Skeletal muscle tissue (tissue), 4 donors: ENCODE results near the gene SMAP2. TPM values are rescaled to one million over a fixed set of nuclear protein-coding genes. Genes with fewer than 3 reads are reported as not detected.

Source experiments
- H3K27ac ChIP-seq: one replicate; pipeline ENCODE4 v1.7.0; 2013; ENCODE audit warnings: mild to moderate bottlenecking, low read depth, low read length, inconsistent platforms
- H3K27me3 ChIP-seq, 3 donors: one replicate each; pipeline ENCODE4 v1.7.0; 2013; ENCODE audit warnings: low read length in 3 of 3; ENCODE audit not compliant: control insufficient read depth in 3 of 3, insufficient read depth in 3 of 3
- H3K36me3 ChIP-seq, 3 donors: one replicate each; pipeline ENCODE4 v1.7.0; 2013; ENCODE audit warnings: low read length in 3 of 3; ENCODE audit not compliant: control insufficient read depth in 3 of 3, insufficient read depth in 3 of 3
- H3K4me1 ChIP-seq, 3 donors: one replicate each; pipeline ENCODE4 v1.7.0; 2013; ENCODE audit warnings: low read length in 3 of 3, mild to moderate bottlenecking in 3 of 3; ENCODE audit not compliant: control insufficient read depth in 3 of 3, insufficient read depth in 3 of 3
- H3K4me3 ChIP-seq, 3 donors: one replicate each; pipeline ENCODE4 v1.7.0; 2013; ENCODE audit warnings: low read length in 3 of 3
- H3K9ac ChIP-seq, 3 donors: one replicate each; pipeline ENCODE4 v1.7.0; 2013; ENCODE audit warnings: low read length in 3 of 3, mild to moderate bottlenecking in 3 of 3, moderate library complexity in 2 of 3, low read depth in 1 of 3
- H3K9me3 ChIP-seq, 3 donors: one replicate each; pipeline ENCODE4 v1.7.0; 2013; ENCODE audit warnings: low read length in 3 of 3; ENCODE audit not compliant: control insufficient read depth in 3 of 3
- total RNA-seq: library from RNA; depleted of rRNA; stranded (reverse); fragments of >200 nt; gene quantifications from one replicate; pipeline ENCODE4 v1.2.3, GENCODE V29; 2014
- donor health status: Osteomylitis.

SMAP2 gene
- total RNA-seq, 1 donor from 2014 or later: 9.9 TPM

DNA sequence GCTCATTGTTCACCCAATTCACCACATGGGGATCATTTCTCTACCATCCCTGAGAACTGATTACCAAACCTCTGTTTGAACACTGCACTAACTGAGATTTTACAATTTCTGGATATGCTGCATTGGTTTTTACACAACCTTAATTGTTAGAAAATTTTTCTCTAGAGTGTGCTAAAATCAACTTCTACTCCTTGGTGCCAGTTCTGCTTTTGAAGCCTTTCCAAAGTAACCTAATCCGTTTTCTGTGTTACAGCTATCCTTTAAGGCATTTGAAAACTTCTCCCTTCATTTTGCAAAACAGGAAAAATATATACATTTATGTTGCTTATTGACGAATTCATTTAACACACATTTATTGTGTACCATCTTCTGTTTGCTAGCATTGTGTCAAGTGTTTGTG, 23.7 kb downstream of the SMAP2 start:
- peaks cover 7 to 9% (median 8%) of the 10 kb centered on the region in 3 donors for H3K4me1 ChIP-seq
- no peak overlapping the region for H3K4me3 ChIP-seq

DNA sequence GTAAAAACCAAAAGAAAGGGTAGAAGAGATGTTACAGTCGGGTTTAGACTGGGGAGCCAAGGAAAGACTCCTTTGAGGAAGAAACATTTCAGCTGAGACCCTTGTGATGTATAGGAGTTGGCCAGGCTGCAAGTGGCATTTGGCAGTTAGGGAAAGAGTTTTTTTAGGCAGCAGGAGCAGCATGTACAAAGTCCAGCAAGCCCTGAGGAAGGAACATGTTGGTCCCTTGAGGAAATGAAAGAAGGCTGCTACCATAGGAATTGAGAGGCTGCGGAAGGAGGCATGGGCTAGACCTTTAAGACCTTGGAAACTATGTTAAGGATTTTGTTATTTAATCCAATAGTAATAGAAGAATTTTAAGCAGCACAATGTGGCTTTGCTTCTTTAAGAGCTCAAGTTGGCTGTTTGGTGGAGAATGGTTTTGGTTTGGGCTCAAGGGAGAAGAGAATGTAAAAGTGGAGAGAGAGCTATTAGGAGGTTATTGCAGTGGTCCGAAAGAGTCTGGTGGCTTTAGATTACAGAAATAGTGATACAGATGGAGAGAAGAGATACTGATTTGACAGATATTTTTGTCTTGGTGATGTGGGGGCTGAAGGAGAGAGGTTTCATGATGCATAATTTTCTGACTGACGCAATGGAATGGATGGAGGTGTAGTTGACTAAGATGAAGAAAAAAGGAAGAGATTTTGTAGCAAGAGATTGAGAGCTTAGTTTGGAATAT, 26.6 kb downstream of the SMAP2 start:
- Histone ChIP-seq H3K36me3 (no peaks in the 10 kb centered on the region), H3K4me1 (peaks cover 5% of the 10 kb centered on the region in 3 donors), H3K27ac (no peak overlapping the region), H3K9ac (no peak overlapping the region), H3K9me3 (no peaks in the 10 kb centered on the region), H3K4me3 (no peak overlapping the region), H3K27me3 (no peaks in the 10 kb centered on the region)

More for the DNA sequence above, 23.7 kb downstream of the SMAP2 start:
- no peaks in the 10 kb centered on the region for H3K36me3 ChIP-seq
- H3K9ac ChIP-seq: no peak overlapping the region
- no peaks in the 10 kb centered on the region for H3K27me3 ChIP-seq
- no peak overlapping the region for H3K27ac ChIP-seq
- no peaks in the 10 kb centered on the region for H3K9me3 ChIP-seq

DNA sequence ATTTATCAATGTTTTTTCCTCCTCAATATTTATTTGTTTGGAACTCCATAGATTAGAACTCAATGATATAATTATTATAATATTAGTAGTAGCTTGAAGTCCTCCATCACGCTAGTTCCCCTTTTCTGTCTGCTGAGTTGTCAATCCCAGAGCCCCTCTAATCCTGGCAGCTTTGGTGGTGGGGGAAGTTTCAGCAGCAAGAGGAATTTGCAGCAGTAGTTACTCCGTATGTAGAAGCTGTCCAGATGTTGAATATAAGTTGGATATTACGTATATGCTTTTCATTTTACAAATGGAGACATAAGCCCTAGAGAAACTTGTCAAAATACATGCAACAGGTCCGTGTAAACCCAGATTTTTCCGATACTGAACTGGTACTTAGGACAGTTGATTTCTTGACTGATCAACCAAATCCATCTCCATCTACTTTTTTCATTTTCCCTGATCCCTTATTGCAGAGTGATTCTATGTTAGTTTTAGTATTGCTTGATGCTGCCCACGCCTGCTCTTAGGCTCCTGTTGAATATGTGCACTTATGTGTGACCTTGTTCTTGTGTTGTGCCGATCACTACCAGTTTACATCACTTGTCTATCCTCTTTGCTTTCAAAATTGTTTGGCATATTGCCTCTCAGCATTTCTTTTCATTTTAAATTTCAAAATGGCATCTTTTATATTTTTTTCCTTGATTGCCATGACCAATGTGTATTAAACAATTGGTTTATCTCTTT, 28.1 kb downstream of the SMAP2 start:
- Histone ChIP-seq H3K9me3 (no peaks in the 10 kb centered on the region), H3K27ac (no peak overlapping the region), H3K27me3 (no peaks in the 10 kb centered on the region), H3K9ac (no peak overlapping the region), H3K4me1 (peaks cover 5% of the 10 kb centered on the region in 3 donors), H3K4me3 (no peak overlapping the region), H3K36me3 (no peaks in the 10 kb centered on the region)

- Histone ChIP-seq H3K36me3 (peaks cover 0 to 6% (median 6%) of the 10 kb centered on the region in 3 donors), H3K4me3 (peak overlapping the region in 1 of 3 donors; percentile 38), H3K9ac (no peak overlapping the region), H3K4me1 (peaks cover 4 to 5% (median 5%) of the 10 kb centered on the region in 3 donors), H3K27ac (no peak overlapping the region), H3K9me3 (no peaks in the 10 kb centered on the region), H3K27me3 (no peaks in the 10 kb centered on the region)
Measured at GRCh38 chr1:40404670-40405462, 31.3 kb downstream of the SMAP2 start.

DNA sequence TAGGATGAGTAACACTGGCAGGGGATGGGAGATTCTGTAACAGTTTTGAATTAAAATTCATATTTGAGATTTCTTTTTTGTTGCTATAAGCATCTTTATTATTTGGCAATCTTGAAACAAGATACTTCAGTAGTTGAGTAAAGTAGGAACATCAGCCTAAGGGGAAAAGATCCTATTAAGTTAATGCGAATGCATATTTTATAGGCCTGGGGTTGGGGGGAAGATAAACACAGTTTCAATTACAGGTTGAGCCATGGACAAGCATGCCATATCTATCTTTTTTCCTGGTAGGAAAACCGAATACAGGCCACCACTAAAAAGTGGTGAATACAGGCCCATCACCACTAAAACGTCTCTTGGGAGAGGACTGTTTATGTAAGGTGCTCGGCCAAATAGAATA, 32.3 kb downstream of the SMAP2 start:
- Histone ChIP-seq H3K4me3 (no peak overlapping the region), H3K27ac (no peak overlapping the region), H3K9ac (no peak overlapping the region), H3K9me3 (no peaks in the 10 kb centered on the region), H3K36me3 (peaks cover 0 to 6% (median 6%) of the 10 kb centered on the region in 3 donors), H3K4me1 (peaks cover 0 to 2% (median under 1%) of the 10 kb centered on the region in 3 donors), H3K27me3 (no peaks in the 10 kb centered on the region)

- no peak overlapping the region for H3K4me3 ChIP-seq
- no peak overlapping the region for H3K9ac ChIP-seq
Measured at GRCh38 chr1:40407453-40407852, 33.9 kb downstream of the SMAP2 start.

GRCh38 chr1:40409467-40409866, 35.9 kb downstream of the SMAP2 start:
- Histone ChIP-seq H3K27ac (no peak overlapping the region), H3K9ac (no peak overlapping the region), H3K36me3 (peaks cover 4 to 15% (median 11%) of the 10 kb centered on the region in 3 donors), H3K27me3 (no peaks in the 10 kb centered on the region), H3K9me3 (no peaks in the 10 kb centered on the region), H3K4me3 (no peak overlapping the region), H3K4me1 (peaks cover 0 to 2% (median 0%) of the 10 kb centered on the region in 3 donors)

More at GRCh38 chr1:40407453-40407852, 33.9 kb downstream of the SMAP2 start:
- Histone ChIP-seq H3K36me3 (peaks cover 0 to 7% (median 6%) of the 10 kb centered on the region in 3 donors), H3K4me1 (peaks cover 0 to 2% (median 0%) of the 10 kb centered on the region in 3 donors), H3K27ac (no peak overlapping the region), H3K27me3 (no peaks in the 10 kb centered on the region), H3K9me3 (no peaks in the 10 kb centered on the region)

- no peaks in the 10 kb centered on the region for H3K27me3 ChIP-seq
- H3K4me1 ChIP-seq: no peaks in the 10 kb centered on the region
- H3K4me3 ChIP-seq: no peak overlapping the region
- no peak overlapping the region for H3K9ac ChIP-seq
- no peaks in the 10 kb centered on the region for H3K9me3 ChIP-seq
- H3K27ac ChIP-seq: no peak overlapping the region
- peaks cover 9 to 33% (median 26%) of the 10 kb centered on the region in 3 donors for H3K36me3 ChIP-seq
Measured at GRCh38 chr1:40411294-40411693, 37.8 kb downstream of the SMAP2 start.

- H3K36me3 ChIP-seq: peaks cover 13 to 38% (median 32%) of the 10 kb centered on the region in 3 donors
Measured at GRCh38 chr1:40411843-40412242, 38.3 kb downstream of the SMAP2 start.

More at GRCh38 chr1:40411843-40412242, 38.3 kb downstream of the SMAP2 start:
- no peaks in the 10 kb centered on the region for H3K27me3 ChIP-seq
- no peaks in the 10 kb centered on the region for H3K4me1 ChIP-seq
- no peak overlapping the region for H3K27ac ChIP-seq
- no peaks in the 10 kb centered on the region for H3K9me3 ChIP-seq
- H3K9ac ChIP-seq: no peak overlapping the region
- no peak overlapping the region for H3K4me3 ChIP-seq
